BE2C (cell line): ENCODE data around the gene UBE2E2.
"Not testable (repeated sequence)": the region's sequence is repeated elsewhere in the genome, so short reads cannot be mapped to it uniquely, and the experiment has no call there.

Source experiments
- DNase-seq: peaks from one replicate; pipeline ENCODE4 v3.0.0-alpha.2; 2020
- H3K27me3 ChIP-seq: fragments of 250-450 bp; sonication (Bioruptor Pico); 2 replicates; pipeline ENCODE4 v1.5.1; 2020; ENCODE audit warnings: mild to moderate bottlenecking
- H3K36me3 ChIP-seq: fragments of 250-450 bp; sonication (Bioruptor Pico); 2 replicates; pipeline ENCODE4 v1.5.1; 2020; ENCODE audit warnings: mild to moderate bottlenecking
- H3K4me1 ChIP-seq: fragments of 250-450 bp; sonication (Bioruptor Pico); 2 replicates; pipeline ENCODE4 v1.5.1; 2020
- H3K4me3 ChIP-seq: 2 replicates; pipeline ENCODE4 v1.5.1; 2011; ENCODE audit warnings: low read depth, low read length
- H3K9me3 ChIP-seq: fragments of 250-450 bp; sonication (Bioruptor Pico); 2 replicates; pipeline ENCODE4 v1.5.1; 2020
- CTCF ChIP-seq: IDR thresholded peaks from 2 replicates; pipeline ENCODE4 v1.5.1; 2012; ENCODE audit warnings: mild to moderate bottlenecking, low read depth, low read length

The UBE2E2 gene

DNA sequence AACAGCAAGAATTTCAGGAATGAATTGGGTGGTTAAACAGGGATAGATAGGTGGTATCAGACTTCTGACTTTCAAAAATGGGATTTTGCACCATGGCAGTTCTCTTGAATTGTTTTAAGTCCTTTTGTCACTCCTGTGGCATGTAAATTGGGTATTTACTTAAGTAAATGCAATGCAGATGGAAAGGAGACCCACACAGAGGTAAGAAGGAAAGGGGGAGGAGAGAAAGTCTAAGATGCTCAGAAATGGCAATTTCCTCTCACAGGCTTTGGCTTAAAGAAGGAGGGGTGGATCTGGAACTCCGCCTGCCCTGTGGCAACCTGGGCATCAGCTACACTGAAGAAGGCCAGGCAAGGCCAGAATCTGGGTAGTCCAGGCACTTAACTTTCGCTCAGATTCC lies 405.5 kb downstream of the UBE2E2 start:
- no peaks in the 10 kb centered on the region for H3K4me1 ChIP-seq

GRCh38 chr3:23611737-23612295 lies 408.7 kb downstream of the UBE2E2 start:
- H3K36me3 ChIP-seq, result no peaks in the 10 kb centered on the region
- peak; percentile 24 for DNase-seq
- H3K9me3 ChIP-seq, result no peaks in the 10 kb centered on the region
- H3K4me3 ChIP-seq, result no peak overlapping the region
- no peaks in the 10 kb centered on the region for H3K27me3 ChIP-seq
- no peaks in the 10 kb centered on the region for H3K4me1 ChIP-seq
- no peak for TF ChIP-seq CTCF

More for the DNA sequence above, 405.5 kb downstream of the UBE2E2 start:
- Histone ChIP-seq H3K36me3 (no peaks in the 10 kb centered on the region), H3K9me3 (no peaks in the 10 kb centered on the region), H3K4me3 (no peak overlapping the region), H3K27me3 (no peaks in the 10 kb centered on the region)
- DNase-seq, result no peak
- TF ChIP-seq CTCF, result no peak

DNA sequence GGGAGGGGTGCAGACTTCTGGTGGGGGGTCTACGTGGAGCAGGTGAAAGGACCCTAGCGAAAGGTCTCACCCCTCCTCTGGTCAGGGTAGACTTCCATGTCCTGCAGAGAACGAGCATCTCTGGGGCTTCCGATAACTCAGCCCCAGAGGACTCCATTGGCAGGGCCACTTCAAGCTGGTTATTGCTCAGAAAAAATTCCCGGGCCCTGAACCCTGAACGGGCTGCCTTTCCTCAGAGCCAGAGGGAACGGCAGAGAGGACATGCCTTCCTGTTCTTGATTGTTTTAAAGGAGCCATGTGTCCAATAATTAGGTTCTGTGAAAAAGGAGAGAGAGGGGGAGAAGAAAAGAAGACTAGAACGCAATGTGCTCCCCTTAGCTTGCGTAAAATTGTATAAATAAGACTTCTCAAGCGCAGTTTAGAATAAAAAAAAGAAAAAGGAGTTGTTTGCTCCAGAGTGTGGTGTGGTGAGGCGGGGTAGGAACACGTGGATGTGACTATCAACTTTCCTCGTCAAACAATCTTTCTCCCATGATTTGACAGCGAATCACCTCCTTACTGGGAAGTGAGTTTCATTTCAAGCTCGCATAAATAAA lies 409.3 kb downstream of the UBE2E2 start:
- no peaks in the 10 kb centered on the region for H3K36me3 ChIP-seq
- H3K4me1 ChIP-seq, result no peaks in the 10 kb centered on the region
- no peaks in the 10 kb centered on the region for H3K9me3 ChIP-seq
- H3K4me3 ChIP-seq, result no peak overlapping the region
- no peak for DNase-seq
- no peaks in the 10 kb centered on the region for H3K27me3 ChIP-seq
- no peak for TF ChIP-seq CTCF

- H3K4me3 ChIP-seq, result no peak overlapping the region
- H3K36me3 ChIP-seq, result no peaks in the 10 kb centered on the region
- no peaks in the 10 kb centered on the region for H3K27me3 ChIP-seq
- H3K4me1 ChIP-seq, result no peaks in the 10 kb centered on the region
- no peak for TF ChIP-seq CTCF
- DNase-seq, result no peak
- no peaks in the 10 kb centered on the region for H3K9me3 ChIP-seq
Observed at GRCh38 chr3:23615068-23615467, 411.9 kb downstream of the UBE2E2 start.

- H3K4me1 ChIP-seq, DNase-seq, H3K9me3 ChIP-seq, H3K4me3 ChIP-seq, H3K36me3 ChIP-seq, H3K27me3 ChIP-seq: not testable (repeated sequence)
Observed at GRCh38 chr3:23618475-23618874, 415.3 kb downstream of the UBE2E2 start.

GRCh38 chr3:23619705-23620637 lies 416.8 kb downstream of the UBE2E2 start:
- Histone ChIP-seq H3K4me3 (no peak overlapping the region), H3K36me3 (no peaks in the 10 kb centered on the region), H3K27me3 (no peaks in the 10 kb centered on the region), H3K9me3 (no peaks in the 10 kb centered on the region), H3K4me1 (no peaks in the 10 kb centered on the region)
- TF ChIP-seq CTCF, result no peak
- no peak for DNase-seq
